Cardiac fibroblast (primary cell): ENCODE measurements around the gene DPY19L3.

ENCODE experiments used
- DNase-seq, 2 donors: peaks; one replicate each; pipeline versions ENCODE4 v3.0.0 to v3.0.0-alpha.2; 2010; ENCODE audit warnings: low read depth in 2 of 2
- H3K4me3 ChIP-seq, 2 donors: replicated peaks in 1 of 2; 1 replicate in 1 of 2; 2 replicates in 1 of 2; pipeline ENCODE4 v1.5.1; 2011; ENCODE audit warnings: low read depth in 2 of 2, low read length in 2 of 2, mild to moderate bottlenecking in 2 of 2, moderate library complexity in 1 of 2
- TF ChIP-seq, protein P1 (sequence below): IDR thresholded peaks from one replicate; pipeline ENCODE4 v1.5.1; 2011; ENCODE audit warnings: low read depth, mild to moderate bottlenecking, low read length, inconsistent platforms

The DPY19L3 gene

GRCh38 chr19:32458500-32459123, 53.0 kb downstream of the DPY19L3 start:
- DNase-seq = peak; percentile 12 to 49
- H3K4me3 ChIP-seq = no peak overlapping the region
- TF ChIP-seq, protein P1, sequence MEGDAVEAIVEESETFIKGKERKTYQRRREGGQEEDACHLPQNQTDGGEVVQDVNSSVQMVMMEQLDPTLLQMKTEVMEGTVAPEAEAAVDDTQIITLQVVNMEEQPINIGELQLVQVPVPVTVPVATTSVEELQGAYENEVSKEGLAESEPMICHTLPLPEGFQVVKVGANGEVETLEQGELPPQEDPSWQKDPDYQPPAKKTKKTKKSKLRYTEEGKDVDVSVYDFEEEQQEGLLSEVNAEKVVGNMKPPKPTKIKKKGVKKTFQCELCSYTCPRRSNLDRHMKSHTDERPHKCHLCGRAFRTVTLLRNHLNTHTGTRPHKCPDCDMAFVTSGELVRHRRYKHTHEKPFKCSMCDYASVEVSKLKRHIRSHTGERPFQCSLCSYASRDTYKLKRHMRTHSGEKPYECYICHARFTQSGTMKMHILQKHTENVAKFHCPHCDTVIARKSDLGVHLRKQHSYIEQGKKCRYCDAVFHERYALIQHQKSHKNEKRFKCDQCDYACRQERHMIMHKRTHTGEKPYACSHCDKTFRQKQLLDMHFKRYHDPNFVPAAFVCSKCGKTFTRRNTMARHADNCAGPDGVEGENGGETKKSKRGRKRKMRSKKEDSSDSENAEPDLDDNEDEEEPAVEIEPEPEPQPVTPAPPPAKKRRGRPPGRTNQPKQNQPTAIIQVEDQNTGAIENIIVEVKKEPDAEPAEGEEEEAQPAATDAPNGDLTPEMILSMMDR = no peak

DNA sequence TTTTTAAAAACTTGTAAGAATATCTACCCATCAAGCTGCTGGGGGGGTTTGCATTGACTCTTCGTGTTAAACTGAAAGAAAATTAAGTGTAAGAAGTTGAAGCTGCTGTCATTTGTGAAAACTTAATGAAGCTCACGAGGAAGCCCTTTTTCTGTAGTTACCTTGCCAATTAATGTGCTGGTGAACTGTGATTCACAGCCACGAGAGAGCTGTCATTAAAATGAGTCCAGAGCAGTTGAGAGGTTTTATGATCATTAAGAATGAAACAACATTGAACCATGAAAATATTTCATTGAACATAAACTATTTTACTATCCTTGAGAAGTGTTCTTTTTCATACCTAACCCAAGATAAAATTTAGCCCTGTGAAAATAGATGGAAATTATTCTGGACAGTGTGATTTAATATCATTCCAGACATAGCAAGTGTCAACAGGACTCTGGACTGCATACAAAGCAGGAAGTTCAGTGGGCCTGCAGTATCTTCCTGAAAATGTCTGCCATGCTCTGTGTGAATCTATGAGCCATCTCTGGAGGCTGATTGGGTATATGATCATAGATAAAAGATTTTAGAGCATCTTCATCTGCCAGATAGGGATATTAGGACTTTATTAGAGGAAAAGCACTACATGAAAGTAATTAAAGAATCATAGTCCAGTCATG, 53.8 kb downstream of the DPY19L3 start:
- DNase-seq = no peak
- TF ChIP-seq, protein P1 = no peak
- no peak overlapping the region for H3K4me3 ChIP-seq

DNA sequence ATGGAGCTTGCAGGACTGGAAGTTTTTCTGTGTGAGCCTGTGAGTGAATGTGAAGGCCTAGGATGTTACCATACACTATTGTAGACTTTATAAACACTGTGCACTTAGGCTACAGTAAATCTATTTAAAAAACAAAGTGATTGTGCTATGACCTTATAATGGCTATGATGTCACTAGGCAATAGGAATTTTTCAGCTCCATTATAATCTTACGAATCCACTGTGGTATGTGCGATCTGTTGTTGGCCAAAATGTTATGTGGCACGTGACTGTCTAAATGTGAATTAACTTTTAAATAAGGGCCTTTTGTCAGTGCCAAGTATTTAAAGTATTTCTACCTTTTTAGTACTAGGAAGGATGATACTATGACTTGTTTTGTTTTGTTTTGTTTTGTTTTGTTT, 54.9 kb downstream of the DPY19L3 start:
- no peak for DNase-seq
- TF ChIP-seq, protein P1 = no peak
- H3K4me3 ChIP-seq = no peak overlapping the region

GRCh38 chr19:32464279-32464678, 58.7 kb downstream of the DPY19L3 start:
- DNase-seq = peak; percentile 29 to 39
- TF ChIP-seq, protein P1 = peak; percentile 42
- no peak overlapping the region for H3K4me3 ChIP-seq

- no peak overlapping the region for H3K4me3 ChIP-seq
- DNase-seq = no peak
- TF ChIP-seq, protein P1 = no peak
These were observed 59.6 kb downstream of the DPY19L3 start for GRCh38 chr19:32465176-32465575.

DNA sequence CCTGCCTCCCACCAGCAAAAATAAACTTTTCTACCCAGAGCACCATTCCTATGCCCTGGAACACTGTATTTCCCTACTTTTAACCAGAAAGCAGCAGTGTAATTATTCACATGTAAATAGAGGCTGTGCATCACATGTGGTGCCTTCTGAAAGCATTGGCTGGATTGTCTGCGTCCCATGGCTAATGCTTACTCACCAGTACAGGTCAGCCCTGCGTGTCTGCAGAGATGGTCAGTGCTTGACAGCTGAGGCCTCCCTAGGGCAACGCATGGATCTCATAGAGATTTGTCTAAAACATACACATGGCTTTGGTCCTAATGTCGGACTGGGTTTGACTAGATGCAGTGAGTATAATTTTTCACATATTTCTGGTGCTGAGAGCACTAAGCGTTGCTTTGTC, 64.2 kb downstream of the DPY19L3 start:
- DNase-seq = peak in 1 of 2 donors; percentile 57
- TF ChIP-seq, protein P1 = no peak
- H3K4me3 ChIP-seq = no peak overlapping the region

DNA sequence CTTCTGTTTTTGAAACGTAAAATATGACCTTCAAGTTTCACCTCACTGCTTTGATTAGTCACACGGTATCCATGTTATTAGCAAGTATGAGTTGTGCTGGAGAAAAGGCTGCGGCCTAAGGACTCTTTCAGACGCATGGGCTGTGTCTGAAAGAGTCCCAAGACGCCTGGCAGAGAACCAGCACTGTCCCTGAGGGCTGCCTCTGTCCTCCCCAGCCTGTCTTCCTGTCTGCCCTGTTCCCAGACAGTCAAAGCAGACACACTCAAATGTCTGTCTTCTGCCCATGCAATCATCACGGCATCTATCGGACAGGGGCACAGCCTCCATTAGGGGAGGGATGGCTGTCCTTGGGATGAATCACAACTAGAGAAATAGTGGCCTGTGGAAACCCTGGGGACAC, 65.5 kb downstream of the DPY19L3 start:
- peak in 1 of 2 donors; percentile 41 for DNase-seq
- no peak overlapping the region for H3K4me3 ChIP-seq
- TF ChIP-seq, protein P1 = no peak
